Ovary (tissue), 3 donors: ENCODE measurements around the gene DDX18.

Experiments used
- EP300 ChIP-seq: sonication (generic); formaldehyde crosslinking; IDR thresholded peaks from one replicate; pipeline ENCODE4 v1.6.1; 2017; ENCODE audit warnings: antibody characterized with exemption
- POLR2A ChIP-seq: fragments of 450-650 bp; IDR thresholded peaks from one replicate; pipeline ENCODE4 v1.6.1; 2017; ENCODE audit warnings: antibody characterized with exemption, mild to moderate bottlenecking, moderate library complexity
- TF ChIP-seq, protein P1 (sequence below), 3 donors: fragments of 450-650 bp in 2 of 3; fragments of 200-600 bp in 1 of 3; IDR thresholded peaks; one replicate each; pipeline versions ENCODE4 v1.5.1 to v1.8.0; 2016 to 2022; ENCODE audit warnings: antibody characterized with exemption in 3 of 3, mild to moderate bottlenecking in 1 of 3
- donor health status: DM: no; HTN: no; CAD: no.

DNA sequence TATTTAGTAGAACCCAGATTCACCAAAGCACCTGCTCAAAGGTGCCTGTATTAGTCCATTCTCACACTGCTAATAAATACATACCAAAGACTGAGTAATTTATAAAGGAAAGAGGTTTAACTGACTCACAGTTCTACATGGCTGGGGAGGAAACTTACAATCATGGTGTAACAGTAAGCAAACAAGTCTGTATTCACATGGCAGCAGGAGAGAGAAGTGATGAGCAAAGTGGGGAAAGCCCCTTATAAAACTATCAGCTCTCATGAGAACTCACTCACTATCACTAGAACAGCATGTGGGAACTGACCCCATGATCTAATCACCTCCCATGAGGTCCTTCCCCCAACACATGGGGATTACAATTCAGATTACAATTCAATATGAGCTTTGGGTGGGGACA is 28.0 kb upstream of the DDX18 start:
- TF ChIP-seq, protein P1, sequence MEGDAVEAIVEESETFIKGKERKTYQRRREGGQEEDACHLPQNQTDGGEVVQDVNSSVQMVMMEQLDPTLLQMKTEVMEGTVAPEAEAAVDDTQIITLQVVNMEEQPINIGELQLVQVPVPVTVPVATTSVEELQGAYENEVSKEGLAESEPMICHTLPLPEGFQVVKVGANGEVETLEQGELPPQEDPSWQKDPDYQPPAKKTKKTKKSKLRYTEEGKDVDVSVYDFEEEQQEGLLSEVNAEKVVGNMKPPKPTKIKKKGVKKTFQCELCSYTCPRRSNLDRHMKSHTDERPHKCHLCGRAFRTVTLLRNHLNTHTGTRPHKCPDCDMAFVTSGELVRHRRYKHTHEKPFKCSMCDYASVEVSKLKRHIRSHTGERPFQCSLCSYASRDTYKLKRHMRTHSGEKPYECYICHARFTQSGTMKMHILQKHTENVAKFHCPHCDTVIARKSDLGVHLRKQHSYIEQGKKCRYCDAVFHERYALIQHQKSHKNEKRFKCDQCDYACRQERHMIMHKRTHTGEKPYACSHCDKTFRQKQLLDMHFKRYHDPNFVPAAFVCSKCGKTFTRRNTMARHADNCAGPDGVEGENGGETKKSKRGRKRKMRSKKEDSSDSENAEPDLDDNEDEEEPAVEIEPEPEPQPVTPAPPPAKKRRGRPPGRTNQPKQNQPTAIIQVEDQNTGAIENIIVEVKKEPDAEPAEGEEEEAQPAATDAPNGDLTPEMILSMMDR (IDR thresholded peaks at IDR 0.05), result no peak
- TF ChIP-seq POLR2A (no peak), EP300 (no peak)
